ENCODE measurements around the gene RAB31.

DNA sequence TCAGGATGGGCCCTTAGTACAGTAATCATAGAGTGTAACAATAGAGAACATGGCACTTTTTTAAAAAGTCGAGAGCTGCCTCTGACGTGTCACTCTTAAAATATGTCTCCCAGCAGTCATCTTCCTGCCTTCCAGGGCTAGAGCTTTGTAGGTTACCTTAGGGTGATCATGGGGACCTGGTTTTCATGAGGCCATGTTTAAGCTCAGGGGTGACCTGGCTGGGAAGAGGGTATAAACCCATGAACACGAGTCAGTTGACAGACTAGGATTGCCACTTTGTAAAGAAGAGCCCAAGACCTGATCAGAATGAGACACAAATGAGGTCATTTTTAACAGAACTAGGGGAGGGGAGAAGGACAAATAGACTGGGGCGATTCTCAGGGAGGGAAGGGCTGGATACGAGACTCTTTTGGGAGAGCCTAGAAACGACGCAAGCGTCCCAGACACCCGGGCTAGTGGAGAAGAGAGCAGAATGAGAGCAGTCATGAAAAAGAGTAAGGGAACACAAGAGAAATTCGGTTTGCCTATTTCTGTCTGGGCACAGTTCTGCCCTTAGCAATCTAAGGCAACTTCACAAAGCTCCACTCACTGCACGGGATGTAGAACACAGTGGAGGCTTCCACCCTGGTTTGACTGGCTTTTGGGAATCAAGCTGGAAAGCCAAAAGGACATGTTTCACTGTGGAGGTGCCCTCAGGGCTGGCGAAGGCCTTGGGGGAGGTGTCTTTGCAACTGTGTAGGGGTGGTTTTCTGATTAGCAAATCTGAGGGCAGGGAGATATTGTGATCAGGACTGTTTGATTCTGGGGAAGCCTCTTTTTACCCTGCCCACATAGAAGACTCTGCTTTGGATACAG is 1.8 kb upstream of the RAB31 start:
- TF ChIP-seq, protein P1, sequence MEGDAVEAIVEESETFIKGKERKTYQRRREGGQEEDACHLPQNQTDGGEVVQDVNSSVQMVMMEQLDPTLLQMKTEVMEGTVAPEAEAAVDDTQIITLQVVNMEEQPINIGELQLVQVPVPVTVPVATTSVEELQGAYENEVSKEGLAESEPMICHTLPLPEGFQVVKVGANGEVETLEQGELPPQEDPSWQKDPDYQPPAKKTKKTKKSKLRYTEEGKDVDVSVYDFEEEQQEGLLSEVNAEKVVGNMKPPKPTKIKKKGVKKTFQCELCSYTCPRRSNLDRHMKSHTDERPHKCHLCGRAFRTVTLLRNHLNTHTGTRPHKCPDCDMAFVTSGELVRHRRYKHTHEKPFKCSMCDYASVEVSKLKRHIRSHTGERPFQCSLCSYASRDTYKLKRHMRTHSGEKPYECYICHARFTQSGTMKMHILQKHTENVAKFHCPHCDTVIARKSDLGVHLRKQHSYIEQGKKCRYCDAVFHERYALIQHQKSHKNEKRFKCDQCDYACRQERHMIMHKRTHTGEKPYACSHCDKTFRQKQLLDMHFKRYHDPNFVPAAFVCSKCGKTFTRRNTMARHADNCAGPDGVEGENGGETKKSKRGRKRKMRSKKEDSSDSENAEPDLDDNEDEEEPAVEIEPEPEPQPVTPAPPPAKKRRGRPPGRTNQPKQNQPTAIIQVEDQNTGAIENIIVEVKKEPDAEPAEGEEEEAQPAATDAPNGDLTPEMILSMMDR (IDR thresholded peaks at IDR 0.05), result no peak
- TF ChIP-seq POLR2A (IDR thresholded peaks at IDR 0.05) (no peak), EP300 (IDR thresholded peaks at IDR 0.05) (no peak), POLR2AphosphoS5 (IDR thresholded peaks at IDR 0.05) (no peak)
